Right kidney (tissue), 1 donor: ENCODE measurements around the gene IL24.

ENCODE experiments used
- DNase-seq: peaks from one replicate; pipeline ENCODE4 v3.0.0-alpha.2; 2016

IL24 gene

GRCh38 chr1:206880314-206880713 is 16.9 kb upstream of the IL24 start:
- no peak for DNase-seq

- DNase-seq = no peak
Observed at GRCh38 chr1:206882555-206882954, 14.7 kb upstream of the IL24 start.

DNA sequence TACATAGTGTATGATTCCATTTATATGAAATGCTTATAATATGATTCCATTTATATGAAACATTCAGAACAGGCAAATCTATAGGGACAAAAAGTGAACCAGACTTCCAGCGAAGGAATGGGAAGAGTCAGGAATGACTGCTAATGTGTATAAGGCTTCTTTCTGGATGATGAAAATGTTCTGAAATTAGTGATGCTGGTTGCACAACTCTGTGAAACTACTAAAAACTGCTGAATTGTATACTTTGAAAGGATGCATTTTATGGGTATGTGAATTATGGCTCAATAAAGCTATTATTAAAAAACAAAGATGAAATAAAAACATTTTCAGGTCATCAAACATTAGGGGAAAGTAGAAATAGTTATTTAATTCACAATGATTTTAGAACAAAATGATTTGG is 14.1 kb upstream of the IL24 start:
- no peak for DNase-seq

DNA sequence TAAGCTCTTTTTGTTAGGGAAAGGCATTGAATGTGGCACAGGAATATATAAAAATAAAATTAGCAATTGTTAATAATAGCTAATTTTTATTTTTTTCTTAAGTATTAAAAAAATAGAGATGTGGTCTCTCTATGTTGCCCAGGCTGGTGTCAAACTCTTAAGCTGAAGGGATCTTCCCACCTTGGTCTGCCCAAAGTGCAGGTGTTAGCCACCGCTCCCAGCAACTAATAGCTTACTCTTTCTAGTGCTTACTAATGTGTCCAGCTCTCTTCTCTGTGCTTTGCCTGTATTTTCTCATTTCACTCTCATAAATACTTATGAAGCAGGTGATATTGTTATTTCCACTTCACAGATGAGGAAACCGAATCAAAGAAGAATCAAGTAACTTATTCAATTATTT is 13.4 kb upstream of the IL24 start:
- DNase-seq = no peak

DNA sequence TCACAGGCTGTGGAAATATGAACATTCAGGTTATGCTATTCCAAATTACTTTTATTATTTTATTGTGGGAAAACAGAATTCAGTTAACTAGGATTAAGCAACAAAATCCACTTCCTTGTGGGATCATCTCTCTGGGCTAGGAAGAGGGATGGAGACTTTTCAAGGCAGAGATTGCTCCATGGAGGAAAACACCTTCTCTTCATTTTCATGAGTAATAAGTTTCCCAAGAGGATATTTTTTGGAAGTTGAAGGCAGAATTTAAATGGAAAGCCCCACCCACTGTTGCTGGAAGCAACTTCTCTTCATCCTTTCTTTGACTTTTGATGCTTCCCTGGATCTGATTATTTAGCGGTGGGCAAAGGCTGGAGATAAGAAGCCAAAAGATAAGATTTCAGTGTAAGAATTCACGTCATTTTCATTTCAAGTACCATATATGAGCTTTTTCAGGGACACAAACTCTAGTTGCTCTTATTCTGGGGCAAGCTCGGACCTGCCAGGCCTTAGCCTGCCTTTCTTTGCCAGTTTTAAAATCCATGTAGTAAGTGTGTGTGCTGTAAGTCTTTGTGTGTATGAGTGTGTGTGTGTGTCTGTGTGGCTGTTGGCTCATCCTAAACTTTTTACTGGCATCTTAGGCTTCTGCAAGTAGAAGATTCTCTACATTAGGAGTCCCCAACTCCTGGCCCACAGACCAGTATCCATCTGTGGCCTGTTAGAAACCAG is 11.7 kb upstream of the IL24 start:
- no peak for DNase-seq

DNA sequence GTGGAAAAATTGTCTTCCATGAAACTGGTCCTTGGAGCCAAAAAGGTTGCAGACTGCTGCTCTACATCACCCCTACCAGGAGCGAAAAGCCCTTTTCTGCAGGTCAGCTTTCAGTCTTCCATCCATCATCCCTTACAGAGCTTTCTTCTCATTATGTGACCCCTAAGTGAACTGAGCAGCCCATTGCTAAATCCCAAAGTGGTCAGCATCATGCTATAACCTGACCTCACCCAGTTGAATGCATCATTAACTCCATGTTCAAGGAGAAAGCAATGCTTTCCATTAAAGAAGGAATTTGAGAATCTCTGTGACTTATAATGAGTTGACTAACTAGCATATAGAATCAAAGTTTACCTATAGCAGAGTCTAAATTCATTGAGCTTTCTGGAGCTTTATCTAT is 10.4 kb upstream of the IL24 start:
- DNase-seq = no peak

GRCh38 chr1:206887701-206888100 is 9.5 kb upstream of the IL24 start:
- no peak for DNase-seq

- no peak for DNase-seq
Observed at GRCh38 chr1:206890125-206891060, 6.8 kb upstream of the IL24 start.

- DNase-seq = no peak
Observed at GRCh38 chr1:206891412-206891811, 5.8 kb upstream of the IL24 start.

GRCh38 chr1:206892351-206892984 is 4.8 kb upstream of the IL24 start:
- DNase-seq = no peak

DNA sequence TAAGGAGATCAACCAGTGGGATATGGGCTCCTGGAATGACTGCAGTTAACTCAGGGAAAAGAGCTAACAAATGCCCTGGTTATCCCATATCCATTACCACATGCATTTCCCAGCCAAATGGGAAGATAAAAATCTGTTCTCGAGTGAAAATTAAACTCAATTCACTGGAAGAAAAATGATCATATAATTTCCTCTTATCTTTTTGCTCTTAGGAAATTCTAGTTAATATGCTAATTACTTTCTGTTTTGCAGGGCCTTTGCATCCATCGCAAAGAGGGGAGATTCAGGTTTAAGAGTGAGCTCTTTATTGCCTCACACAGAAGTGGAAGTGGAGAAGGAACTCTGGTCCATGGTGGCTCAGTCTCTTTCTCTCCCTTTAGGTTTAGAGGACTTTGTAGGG is 3.9 kb upstream of the IL24 start:
- no peak for DNase-seq

- DNase-seq = no peak
Observed at GRCh38 chr1:206895325-206895724, 1.9 kb upstream of the IL24 start.

DNA sequence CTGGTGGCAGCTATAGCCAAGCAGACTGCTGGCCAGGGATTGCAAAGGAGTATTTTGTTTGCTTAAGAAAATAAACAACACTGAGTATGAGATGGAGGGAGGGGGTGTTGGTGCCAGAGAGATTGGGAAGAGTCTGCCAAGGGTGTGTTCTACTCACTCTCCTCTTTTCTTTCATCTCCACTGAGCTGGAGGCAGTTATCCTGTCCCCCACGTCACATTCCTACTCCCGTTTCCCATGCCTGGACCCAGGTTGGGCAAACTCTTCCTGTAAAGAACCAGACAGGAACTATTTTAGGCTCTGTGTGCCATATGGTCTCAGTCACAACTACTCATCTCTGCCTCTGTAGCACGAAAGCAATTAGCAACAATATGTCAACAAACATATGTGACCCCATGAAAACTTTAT is 1.4 kb upstream of the IL24 start:
- no peak for DNase-seq

DNA sequence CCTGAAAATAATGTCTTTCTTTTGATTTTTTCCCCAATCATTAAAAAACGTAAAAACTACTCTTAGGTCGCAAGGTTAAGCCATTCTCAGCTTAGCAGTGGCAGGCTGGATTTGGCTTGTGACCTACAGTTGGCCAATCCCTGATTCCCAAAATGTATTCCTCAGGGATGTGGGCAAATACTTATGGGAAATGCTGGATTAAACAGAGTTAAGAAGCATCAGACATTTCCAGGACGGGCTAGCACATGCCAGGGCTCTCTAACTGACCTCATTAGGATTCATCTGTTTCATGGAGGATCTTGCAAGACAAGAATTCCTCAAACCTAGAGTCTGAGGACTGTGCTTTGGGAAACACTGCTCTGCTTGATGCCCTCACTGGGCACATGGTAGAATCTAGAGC is 982 bp upstream of the IL24 start:
- no peak for DNase-seq

- DNase-seq = no peak
Observed at GRCh38 chr1:206898089-206898914, 1.1 kb downstream of the IL24 start.

DNA sequence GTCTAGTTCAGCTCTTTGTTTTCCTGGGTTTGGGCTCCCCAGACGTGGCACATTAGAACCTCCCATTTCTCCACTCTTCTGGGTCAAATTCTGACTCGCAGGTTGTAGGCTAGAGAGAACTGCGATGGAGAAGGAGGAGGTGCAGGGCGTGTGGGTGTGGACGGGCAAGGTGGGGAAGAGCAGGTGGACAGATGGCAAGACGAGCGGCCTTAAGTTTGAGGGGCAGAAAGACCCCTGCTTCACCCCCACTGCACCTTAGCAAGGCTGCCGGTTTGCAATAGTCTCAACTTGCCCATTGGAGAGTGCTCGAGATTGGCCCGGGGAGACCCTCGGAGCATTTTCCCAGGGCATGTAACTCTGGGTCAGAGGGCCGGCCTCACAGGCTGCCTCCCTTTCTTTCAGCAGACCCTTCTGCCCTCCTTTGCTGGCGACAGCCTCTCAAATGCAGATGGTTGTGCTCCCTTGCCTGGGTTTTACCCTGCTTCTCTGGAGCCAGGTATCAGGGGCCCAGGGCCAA is 1.7 kb downstream of the IL24 start:
- no peak for DNase-seq

DNA sequence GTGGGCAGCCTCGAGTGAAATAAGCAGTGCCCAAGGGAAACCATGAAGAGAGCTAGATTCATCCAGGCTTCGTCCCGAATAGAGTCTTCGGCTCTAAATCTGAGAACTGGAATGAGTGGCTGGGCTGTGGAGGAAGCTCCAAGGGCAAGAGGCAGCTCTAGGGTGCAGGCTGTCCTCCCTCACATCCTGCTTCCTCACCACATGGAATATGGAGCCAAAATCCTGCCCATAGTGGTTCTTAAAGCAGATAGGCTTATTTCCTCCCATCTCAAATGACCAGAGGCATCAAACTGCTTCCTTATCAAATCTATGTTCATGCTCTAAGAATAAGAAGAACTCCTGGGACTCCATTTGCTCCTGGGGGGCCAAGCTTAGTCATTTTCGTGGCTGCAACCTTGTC is 2.5 kb downstream of the IL24 start:
- DNase-seq = no peak

DNA sequence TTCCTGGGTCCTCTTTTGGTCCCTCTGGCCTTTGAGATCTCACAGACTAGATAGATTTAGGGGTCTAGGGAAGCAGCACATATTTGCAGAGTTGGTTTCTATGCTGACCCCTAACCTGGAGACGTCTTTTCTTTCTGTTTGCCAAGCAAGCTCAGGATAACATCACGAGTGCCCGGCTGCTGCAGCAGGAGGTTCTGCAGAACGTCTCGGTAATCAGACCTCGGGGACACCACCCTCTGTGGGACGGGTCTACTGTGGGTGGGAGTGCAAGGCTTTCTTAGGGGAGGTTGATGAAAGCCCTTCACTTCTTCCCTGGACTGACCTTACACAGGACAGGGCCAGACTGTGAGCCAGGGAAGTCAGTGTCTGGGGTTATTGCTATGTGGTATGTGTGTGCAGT is 2.9 kb downstream of the IL24 start:
- no peak for DNase-seq

- no peak for DNase-seq
Observed at GRCh38 chr1:206901944-206902343, 4.7 kb downstream of the IL24 start.

- no peak for DNase-seq
Observed at GRCh38 chr1:206902702-206903101, 5.5 kb downstream of the IL24 start.

DNA sequence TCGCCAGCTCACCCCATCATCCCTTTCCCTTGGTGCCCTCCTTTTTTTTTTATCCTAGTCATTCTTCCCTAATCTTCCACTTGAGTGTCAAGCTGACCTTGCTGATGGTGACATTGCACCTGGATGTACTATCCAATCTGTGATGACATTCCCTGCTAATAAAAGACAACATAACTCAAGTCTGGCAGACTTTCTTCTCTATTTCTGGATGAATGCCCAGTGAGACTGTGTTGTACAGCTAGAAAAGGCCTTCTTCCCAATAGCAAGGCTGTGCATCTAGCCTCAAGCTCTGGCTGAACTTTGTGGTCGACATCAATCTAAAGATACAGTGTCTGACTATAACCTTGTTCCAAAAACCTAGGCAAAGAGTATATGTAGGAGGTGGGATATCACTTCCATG is 6.4 kb downstream of the IL24 start:
- DNase-seq = no peak
